HG02973 (cell line): ENCODE data around the gene RNF17.

Experiments
- ATAC-seq: cut with Tn5 transposase; IDR thresholded peaks from one replicate; pipeline ENCODE4 v1.9.1; 2021; ENCODE audit warnings: moderate library complexity; ENCODE audit not compliant: unreplicated experiment

The RNF17 gene, protein sequence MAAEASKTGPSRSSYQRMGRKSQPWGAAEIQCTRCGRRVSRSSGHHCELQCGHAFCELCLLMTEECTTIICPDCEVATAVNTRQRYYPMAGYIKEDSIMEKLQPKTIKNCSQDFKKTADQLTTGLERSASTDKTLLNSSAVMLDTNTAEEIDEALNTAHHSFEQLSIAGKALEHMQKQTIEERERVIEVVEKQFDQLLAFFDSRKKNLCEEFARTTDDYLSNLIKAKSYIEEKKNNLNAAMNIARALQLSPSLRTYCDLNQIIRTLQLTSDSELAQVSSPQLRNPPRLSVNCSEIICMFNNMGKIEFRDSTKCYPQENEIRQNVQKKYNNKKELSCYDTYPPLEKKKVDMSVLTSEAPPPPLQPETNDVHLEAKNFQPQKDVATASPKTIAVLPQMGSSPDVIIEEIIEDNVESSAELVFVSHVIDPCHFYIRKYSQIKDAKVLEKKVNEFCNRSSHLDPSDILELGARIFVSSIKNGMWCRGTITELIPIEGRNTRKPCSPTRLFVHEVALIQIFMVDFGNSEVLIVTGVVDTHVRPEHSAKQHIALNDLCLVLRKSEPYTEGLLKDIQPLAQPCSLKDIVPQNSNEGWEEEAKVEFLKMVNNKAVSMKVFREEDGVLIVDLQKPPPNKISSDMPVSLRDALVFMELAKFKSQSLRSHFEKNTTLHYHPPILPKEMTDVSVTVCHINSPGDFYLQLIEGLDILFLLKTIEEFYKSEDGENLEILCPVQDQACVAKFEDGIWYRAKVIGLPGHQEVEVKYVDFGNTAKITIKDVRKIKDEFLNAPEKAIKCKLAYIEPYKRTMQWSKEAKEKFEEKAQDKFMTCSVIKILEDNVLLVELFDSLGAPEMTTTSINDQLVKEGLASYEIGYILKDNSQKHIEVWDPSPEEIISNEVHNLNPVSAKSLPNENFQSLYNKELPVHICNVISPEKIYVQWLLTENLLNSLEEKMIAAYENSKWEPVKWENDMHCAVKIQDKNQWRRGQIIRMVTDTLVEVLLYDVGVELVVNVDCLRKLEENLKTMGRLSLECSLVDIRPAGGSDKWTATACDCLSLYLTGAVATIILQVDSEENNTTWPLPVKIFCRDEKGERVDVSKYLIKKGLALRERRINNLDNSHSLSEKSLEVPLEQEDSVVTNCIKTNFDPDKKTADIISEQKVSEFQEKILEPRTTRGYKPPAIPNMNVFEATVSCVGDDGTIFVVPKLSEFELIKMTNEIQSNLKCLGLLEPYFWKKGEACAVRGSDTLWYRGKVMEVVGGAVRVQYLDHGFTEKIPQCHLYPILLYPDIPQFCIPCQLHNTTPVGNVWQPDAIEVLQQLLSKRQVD (N-terminal part only)

GRCh38 chr13:24763596-24764275 lies at the start of gene RNF17:
Gene RNF17 (plus strand): TSS chr13:24764169. CDS start chr13:24764204, 35 bp downstream.
- ATAC-seq: no peak

DNA sequence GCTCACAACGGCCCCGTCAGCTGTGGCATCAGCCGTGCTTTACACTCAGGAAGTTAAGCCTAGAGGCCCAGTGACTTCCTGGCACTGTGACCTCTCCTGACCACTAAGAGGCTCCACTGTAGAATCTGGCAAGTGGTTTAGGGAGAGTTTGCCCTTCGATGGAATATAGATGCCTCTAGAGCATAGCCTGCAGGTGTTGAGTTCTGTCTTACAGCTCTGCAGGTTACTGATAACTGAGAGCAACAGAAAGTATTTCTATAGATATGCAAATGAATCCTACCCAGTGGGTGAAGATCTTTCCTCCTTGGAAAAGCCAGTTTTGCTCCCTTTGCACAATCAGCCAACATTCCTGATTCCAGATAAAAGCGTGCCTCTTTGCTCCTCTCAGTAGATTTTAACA lies 48.0 kb upstream of the RNF17 start:
- ATAC-seq: no peak

DNA sequence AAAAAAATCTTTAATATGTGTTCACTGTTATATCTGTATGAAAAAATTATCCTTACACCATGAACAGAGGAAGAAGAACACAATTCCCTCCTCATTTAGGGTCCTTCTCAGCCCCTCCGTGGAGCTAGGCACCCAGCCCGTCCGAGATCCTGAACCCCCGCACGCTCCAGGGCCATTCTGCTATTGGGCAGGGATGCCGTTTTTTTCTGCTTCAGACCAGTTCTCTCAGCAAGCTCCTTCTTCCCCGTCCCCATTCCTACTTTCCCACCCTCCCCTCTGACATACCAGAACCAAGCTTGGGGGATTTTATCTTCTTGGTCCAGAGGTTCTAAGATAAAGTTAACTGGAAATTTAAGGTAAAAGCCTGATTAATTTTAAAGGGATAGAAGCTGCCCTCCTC lies 47.5 kb upstream of the RNF17 start:
- ATAC-seq: no peak

DNA sequence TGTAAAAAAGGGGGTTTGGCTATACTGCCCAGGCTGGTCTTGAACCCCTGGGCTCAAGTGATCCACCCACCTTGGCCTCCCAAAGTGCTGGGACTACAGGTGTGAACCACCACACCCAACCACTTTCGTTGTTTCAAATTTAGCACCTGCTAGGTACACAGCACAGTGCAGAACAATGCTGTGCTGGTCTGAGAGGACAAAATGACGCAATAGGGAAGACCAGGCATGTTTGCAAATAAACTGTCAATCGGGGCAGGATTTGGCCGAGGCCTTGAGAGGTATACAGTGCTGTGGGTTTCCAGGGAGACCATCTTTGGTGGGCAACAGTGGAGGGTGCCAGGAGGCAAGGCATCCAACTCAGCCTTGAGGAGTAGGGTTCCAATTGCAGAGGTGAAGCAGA lies 46.8 kb upstream of the RNF17 start:
- no peak for ATAC-seq

GRCh38 chr13:24718192-24718965 lies 45.6 kb upstream of the RNF17 start:
- ATAC-seq: no peak

DNA sequence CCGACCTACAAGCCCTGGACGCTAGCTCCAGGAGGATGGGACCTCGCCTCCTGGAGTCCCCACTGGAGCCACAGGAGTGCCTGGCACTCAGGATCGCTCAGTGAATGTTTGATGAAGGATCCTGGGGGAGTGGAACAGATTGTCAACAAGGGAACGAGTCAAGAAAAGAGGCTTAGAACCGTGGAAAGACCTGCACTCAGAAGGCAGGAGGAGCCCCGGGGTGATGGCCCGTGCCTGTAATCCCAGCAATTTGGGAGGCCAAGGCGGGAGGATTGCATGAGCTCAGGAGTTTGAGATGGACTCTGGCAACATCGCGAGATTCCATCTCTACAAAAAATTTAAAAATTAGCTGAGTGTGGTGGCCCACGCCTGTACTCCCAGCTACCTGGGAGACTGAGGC lies 44.8 kb upstream of the RNF17 start:
- ATAC-seq: no peak

- ATAC-seq: no peak
Measured at GRCh38 chr13:24723206-24723605, 40.8 kb upstream of the RNF17 start.

DNA sequence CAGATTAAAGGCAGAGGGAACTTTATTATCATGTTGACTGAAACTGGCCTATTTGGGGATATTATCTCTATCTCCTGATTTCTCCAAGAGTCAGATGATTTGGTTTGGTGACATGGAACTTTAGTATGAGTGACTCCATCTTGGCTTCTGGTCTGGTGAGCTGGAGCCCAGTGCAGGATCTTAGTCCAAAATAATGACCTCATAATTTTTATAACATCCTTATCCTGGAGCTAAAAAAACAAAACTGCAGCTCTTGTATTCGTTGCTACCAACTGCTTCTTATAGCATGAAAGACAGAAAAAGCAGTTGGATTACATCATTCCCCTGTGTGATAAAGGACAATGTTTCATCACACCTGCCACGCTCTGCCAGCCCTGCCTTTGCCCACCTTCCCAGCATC lies 39.3 kb upstream of the RNF17 start:
- ATAC-seq: no peak

DNA sequence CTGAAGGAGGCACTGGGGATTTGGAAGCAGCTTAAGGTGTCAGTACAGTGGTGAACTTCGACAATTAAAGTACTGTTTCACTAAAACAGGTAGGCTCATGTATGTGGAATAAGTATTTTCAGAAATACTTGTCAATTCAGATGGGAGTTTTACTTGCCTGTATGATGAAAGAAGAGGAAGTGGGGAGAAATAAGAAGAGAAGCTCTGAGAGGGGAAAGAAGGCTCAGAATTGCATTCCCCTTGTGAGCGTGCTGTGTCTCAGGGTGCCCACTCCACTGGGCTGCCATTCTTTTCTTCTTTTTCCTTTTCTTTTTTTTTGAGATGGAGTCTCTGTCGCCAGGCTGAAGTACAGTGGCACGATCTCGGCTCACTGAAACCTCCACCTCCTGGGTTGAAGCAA lies 38.6 kb upstream of the RNF17 start:
- ATAC-seq: no peak

- peak; percentile 70 for ATAC-seq
Measured at GRCh38 chr13:24727731-24728601, 36.0 kb upstream of the RNF17 start.

DNA sequence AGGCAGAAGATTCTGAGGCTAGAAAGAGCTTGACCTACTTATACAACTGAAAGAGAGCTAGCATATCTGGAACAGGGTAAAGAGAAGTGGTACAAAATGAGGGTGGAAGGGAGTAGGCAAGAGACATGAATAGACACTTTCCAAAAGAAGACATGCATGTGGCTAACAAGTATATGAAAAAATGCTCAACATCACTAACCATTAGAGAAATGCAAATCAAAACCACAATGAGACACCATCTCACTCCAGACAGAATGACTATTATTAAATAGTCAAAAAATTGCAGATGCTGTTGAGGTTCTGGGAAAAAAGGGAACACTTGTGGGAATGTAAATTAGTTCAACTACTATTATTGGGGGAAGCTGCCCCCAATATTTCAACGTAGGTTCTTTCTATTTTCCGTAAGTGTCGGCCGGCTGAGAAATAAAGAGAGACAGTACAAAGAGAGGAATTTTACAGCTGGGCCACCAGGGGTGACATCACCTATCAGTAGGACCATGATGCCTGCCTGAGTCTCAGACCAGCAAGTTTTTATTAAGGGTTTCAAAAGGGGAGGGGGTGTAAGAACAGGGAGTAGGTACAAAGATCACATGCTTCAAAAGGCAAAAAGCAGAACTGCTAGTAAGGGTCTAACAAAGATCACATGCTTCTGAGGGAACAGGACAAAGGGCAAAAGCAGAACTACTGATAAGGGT lies 32.9 kb upstream of the RNF17 start:
- peak; percentile 62 for ATAC-seq

DNA sequence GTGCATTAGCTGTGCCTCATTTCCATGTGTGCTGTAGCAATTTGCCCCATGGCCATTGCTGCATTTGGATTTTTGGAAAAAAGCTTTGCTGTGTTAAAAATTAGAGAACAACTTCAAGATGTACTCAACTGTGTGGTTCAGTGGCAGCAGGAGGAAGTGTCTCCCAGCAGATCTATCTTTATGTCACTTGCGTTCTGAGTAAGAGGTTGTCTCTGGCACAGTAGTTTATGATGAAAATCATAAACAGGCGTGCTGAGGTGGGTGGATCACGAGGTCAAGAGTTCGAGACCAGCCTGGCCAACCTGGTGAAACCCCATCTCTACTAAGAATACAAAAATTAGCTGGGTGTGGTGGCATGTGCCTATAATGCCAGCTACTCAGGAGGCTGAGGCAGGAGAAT lies 29.0 kb upstream of the RNF17 start:
- no peak for ATAC-seq

- ATAC-seq: no peak
Measured at GRCh38 chr13:24737042-24737441, 26.9 kb upstream of the RNF17 start.

GRCh38 chr13:24738366-24738847 lies 25.6 kb upstream of the RNF17 start:
- no peak for ATAC-seq

GRCh38 chr13:24740014-24740890 lies 23.7 kb upstream of the RNF17 start:
- ATAC-seq: no peak

DNA sequence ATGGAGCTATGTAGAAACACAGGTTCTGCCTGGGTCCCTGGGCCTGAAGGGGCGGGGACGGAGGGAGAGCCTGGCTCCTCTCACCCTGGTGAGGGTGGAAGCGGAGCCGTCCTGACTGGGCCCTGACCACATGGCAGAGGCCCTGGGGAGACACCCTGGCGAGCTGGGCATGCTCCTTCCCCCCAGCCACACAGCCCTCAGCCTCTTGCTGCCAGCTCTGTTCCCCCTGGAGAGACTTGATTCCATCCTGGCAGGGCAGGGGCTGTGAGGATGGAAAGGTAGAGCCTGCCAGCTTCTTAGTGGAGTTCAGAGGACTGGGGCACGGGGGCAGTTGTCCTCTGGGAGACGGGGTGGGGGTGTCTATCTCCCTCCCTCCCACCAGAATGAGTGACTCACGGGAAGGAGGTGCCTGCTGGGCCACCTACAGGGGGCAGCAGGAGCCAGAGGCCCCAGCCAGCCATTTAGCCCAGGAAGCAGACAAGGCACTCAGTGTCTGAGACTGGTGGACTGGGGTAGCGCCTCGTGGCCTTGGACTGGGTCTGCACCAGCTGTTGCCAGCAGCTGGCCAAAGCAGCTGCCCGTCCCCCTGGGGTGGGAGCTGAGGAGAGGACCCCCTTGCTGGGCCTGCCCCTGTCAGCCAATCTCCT lies 22.8 kb upstream of the RNF17 start:
- no peak for ATAC-seq

DNA sequence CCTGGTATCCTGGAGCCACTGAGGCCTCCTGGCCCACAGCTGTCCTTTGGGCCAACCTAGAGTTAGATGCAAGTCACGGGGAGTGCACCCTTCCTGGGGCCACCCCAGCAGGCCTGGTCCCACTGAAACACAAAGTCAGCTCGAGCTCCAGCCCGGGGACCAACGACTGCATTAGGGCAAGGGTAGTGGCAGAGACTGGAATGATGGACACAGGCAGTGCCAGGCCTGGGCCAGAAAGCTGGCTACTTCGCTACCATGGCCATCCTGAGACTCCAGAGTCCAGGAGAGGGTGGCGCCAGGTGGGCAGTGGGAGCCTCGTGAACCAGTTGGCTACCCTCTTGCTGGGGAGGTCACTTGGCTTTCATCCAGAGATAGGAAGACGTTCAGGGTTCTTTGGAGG lies 22.2 kb upstream of the RNF17 start:
- ATAC-seq: no peak
